Measurements from ENCODE around the gene C16orf90. TPM values are rescaled to one million over a fixed set of nuclear protein-coding genes. Genes with fewer than 3 reads are reported as not detected.
A peak's percentile ranks its signal among the peaks of the same experiment; 100 is the strongest.
"Not testable (repeated sequence)": the region's sequence is repeated elsewhere in the genome, so short reads cannot be mapped to it uniquely, and the experiment has no call there.

C16orf90 gene
- total RNA-seq, 1 donor from 2014 or later = not detected

DNA sequence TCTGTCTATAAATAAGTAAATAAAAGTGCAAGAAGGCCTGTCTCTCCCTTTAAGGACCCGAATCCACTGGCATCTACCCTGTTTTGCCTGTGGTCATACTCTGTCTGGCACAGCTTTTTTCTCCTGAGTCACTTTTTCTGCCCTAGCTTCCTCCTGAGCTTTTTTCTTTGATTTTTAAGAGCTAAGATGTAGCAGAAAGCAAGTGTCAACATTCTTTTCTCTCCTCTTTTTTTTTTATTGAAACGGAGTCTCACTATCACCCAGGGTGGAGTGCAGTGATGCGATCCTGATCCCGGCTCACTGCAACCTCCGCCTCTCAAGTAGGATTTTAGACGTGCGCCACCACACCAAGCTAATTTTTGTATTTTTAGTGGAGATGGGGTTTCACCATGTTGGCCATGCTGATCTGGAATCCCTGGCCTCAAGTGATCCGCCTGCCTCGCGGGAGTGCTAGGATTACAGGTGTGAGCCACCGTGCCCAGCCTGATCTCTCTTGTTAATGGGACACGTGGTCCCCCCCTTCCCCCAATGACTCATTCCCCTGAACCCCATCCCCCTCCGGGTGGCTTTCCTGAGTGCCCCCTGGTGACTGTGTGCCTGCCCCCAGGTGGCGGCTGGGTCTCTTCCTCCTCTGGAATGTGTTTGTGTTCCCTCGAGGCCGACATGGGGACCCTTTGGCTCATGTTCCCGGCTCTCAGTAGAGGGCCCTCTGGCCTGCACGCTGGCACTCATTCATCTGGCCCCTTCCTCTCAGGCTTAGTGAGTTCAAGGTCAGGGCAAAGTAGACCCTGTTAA, 14.2 kb downstream of the C16orf90 start:
- Mint-ChIP-seq H3K36me3 (peaks cover 30% of the 10 kb centered on the region), H3K4me3 (no peak overlapping the region), H3K27me3 (ENCODE audit: low read depth) (no peaks in the 10 kb centered on the region), H3K27ac (peak overlapping the region; percentile 89), H3K9me3 (no peaks in the 10 kb centered on the region), H3K4me1 (peaks cover 20% of the 10 kb centered on the region)
- TF ChIP-seq, protein P1, sequence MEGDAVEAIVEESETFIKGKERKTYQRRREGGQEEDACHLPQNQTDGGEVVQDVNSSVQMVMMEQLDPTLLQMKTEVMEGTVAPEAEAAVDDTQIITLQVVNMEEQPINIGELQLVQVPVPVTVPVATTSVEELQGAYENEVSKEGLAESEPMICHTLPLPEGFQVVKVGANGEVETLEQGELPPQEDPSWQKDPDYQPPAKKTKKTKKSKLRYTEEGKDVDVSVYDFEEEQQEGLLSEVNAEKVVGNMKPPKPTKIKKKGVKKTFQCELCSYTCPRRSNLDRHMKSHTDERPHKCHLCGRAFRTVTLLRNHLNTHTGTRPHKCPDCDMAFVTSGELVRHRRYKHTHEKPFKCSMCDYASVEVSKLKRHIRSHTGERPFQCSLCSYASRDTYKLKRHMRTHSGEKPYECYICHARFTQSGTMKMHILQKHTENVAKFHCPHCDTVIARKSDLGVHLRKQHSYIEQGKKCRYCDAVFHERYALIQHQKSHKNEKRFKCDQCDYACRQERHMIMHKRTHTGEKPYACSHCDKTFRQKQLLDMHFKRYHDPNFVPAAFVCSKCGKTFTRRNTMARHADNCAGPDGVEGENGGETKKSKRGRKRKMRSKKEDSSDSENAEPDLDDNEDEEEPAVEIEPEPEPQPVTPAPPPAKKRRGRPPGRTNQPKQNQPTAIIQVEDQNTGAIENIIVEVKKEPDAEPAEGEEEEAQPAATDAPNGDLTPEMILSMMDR (IDR thresholded peaks at IDR 0.05; ENCODE audit: unreplicated experiment) = no peak
- no peak for DNase-seq (ENCODE audit: low spot score in 2 of 2, unreplicated experiment in 2 of 2)

DNA sequence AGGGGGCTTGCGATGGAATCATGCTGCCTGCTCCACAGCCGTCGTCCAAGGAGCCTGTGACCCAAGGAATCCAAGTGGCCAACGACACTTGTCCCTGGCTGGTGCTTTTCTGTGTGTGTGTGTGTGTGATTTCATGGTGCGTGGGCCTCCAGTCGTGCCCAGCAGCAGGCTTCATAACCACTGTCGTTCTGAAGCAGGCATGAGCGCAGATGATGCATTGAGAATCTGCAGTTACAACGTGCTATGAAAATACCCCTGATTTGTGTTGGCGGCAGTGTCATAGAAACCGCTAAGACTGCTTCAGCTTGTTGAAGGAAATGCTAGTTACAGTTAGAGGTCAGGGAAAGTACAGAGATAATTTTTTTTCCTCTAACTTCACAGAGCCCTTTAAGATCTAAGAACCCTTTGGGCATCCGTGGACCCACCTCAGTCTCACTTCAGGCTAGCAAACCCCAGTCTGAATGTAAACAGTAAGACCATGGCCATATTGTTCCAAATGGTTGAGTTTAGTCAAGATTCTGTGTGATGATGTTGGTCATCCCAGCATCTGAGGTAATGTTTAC, 15.6 kb downstream of the C16orf90 start:
- Mint-ChIP-seq H3K9me3 (no peaks in the 10 kb centered on the region), H3K36me3 (peaks cover 30% of the 10 kb centered on the region), H3K4me1 (peaks cover 20% of the 10 kb centered on the region), H3K4me3 (no peak overlapping the region), H3K27me3 (ENCODE audit: low read depth) (no peaks in the 10 kb centered on the region), H3K27ac (peak overlapping the region; percentile 84)
- TF ChIP-seq, protein P1 (IDR thresholded peaks at IDR 0.05; ENCODE audit: unreplicated experiment) = no peak
- DNase-seq (ENCODE audit: low spot score in 2 of 2, unreplicated experiment in 2 of 2) = no peak

DNA sequence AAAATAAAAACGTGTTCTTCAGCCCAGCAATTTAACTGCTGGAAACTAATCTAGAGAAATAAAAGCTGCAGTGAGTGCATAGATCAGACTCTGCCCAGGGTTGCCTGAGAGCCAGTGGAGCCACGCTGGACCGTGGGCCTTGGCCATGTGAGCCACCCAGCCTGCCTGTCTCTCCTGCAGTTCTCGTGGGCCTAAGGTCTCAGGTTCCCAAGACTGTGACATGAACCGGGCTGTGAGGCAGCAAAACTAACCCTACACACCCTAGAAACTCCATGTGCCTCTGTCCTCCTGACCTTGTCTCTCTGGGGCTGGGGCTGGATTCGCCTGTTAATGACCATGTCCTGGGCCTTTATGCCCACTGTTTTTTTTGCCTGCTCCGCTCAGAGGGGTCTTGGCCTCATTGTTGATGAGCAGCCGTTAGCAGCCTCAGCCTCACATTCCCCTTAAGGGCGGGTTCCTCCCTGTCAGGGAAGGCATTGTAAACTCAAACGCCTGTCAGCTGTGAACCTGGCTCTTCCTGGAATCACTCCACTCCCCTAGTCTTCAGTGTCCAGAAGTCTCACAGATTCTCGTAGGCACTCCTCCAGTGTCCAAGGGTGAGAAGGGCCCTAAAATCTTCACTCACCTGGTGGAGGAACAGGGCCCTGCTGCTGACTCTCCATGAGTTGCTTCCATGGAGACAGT, 16.9 kb downstream of the C16orf90 start:
- TF ChIP-seq, protein P1 (IDR thresholded peaks at IDR 0.05; ENCODE audit: unreplicated experiment) = no peak
- no peak for DNase-seq (ENCODE audit: low spot score in 2 of 2, unreplicated experiment in 2 of 2)
- H3K27me3 Mint-ChIP-seq (ENCODE audit: low read depth) = no peaks in the 10 kb centered on the region
- peaks cover 20% of the 10 kb centered on the region for H3K4me1 Mint-ChIP-seq
- peaks cover 24% of the 10 kb centered on the region for H3K36me3 Mint-ChIP-seq
- H3K27ac Mint-ChIP-seq = peak overlapping the region; percentile 63
- H3K9me3 Mint-ChIP-seq = no peaks in the 10 kb centered on the region
- no peak overlapping the region for H3K4me3 Mint-ChIP-seq

DNA sequence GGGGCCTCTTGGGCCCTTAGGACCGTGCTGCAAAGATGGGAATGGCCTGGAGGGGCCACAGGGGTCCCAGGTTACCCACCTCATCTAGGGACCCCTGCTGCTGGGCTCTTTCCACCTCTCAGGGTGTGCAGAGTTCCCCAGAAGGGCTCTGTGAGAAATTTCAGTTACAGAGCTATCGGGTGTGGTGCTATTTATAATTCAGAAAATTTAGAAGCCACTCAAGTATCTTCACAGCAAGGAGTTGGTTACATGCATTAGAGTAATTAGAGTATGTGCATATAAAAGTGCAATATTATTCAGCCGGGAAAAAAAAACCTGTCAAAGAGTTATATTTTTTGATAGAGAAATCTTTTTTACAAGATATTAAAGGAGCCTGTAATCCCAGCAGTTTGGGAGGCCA, 18.9 kb downstream of the C16orf90 start:
- TF ChIP-seq, protein P1 (IDR thresholded peaks at IDR 0.05; ENCODE audit: unreplicated experiment) = no peak
- Mint-ChIP-seq H3K9me3 (no peaks in the 10 kb centered on the region), H3K27ac (no peak overlapping the region), H3K36me3 (peaks cover 12% of the 10 kb centered on the region), H3K27me3 (ENCODE audit: low read depth) (no peaks in the 10 kb centered on the region), H3K4me3 (no peak overlapping the region), H3K4me1 (peaks cover 12% of the 10 kb centered on the region)
- no peak for DNase-seq (ENCODE audit: low spot score in 2 of 2, unreplicated experiment in 2 of 2)

DNA sequence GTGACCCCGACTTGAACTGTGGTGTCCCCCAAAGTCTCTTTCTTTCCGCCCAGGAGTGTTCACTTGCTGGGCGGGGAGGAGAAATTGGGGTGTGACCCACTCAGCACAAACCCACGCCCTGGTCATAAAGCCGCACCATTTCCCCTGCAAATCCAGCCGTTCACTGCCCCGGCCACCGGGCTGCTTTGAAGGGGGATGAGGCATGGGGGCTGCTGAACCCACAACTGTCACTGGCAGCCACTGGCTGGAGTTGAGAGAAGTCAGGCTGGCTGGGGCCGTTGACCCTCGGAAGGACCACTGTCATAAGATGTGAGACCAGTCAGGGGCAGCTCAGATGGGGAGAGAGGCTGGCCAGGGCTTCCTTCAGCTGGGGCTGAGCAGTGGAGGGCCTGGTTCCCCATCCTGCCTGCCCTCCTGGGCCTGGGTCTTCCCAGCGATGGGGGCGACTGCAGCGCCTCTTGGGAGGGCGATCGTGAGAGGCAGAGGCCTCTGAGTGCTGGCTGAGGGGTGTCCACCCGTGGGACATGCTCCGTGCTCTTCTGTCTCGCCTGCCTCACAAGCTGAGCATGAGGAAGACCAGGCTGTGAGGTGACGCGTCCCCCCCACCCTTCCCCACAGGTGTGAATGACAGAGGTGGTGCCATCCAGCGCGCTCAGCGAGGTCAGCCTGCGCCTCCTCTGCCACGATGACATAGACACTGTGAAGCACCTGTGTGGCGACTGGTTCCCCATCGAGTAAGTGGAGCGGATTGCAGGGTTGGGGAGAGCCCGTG, 19.5 kb downstream of the C16orf90 start:
- H3K4me1 Mint-ChIP-seq = peaks cover 8% of the 10 kb centered on the region
- TF ChIP-seq, protein P1 (IDR thresholded peaks at IDR 0.05; ENCODE audit: unreplicated experiment) = no peak

DNA sequence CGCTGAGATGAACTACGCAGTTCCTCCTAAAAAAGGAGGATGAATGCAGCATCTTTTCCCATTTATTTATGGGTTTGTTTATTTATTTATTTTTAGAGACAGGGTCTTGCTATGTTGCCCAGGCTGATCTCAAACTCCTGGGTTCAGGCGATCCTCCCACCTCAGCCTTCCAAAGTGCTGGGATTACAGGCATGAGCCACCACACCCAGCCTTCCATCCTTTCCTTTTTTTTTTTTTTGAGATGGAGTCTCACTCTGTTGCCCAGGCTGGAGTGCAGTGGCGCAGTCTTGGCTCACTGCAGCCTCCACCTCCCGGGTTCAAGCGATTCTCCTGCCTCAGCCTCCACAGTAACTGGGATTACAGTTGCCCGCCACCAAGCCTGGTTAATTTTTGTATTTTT, 20.4 kb downstream of the C16orf90 start:
- peaks cover 11% of the 10 kb centered on the region for H3K36me3 Mint-ChIP-seq
- DNase-seq (ENCODE audit: low spot score in 2 of 2, unreplicated experiment in 2 of 2); H3K27me3 Mint-ChIP-seq (ENCODE audit: low read depth); H3K9me3 Mint-ChIP-seq; H3K4me3 Mint-ChIP-seq; H3K27ac Mint-ChIP-seq; H3K4me1 Mint-ChIP-seq: not testable (repeated sequence)

More for the DNA sequence above, 19.5 kb downstream of the C16orf90 start:
- Mint-ChIP-seq H3K27me3 (ENCODE audit: low read depth) (no peaks in the 10 kb centered on the region), H3K27ac (no peak overlapping the region), H3K9me3 (no peaks in the 10 kb centered on the region), H3K4me3 (no peak overlapping the region), H3K36me3 (peaks cover 11% of the 10 kb centered on the region)
- DNase-seq (ENCODE audit: low spot score in 2 of 2, unreplicated experiment in 2 of 2) = no peak

Data from mesothelial cell of epicardium (in vitro differentiated cells).